ENCODE measurements around the gene ANKRD34A. TPM values are rescaled to one million over a fixed set of nuclear protein-coding genes. Genes with fewer than 3 reads are reported as not detected.
A peak's percentile ranks its signal among the peaks of the same experiment; 100 is the strongest.

The ANKRD34A gene
- total RNA-seq, 1 donor from 2014 or later, result 0.69 TPM

- Histone ChIP-seq H3K4me1 (peaks cover 93% of the 10 kb centered on the region), H3K27me3 (no peaks in the 10 kb centered on the region), H3K27ac (peak overlapping the region; percentile 98), H3K4me3 (no peak overlapping the region), H3K9me3 (no peaks in the 10 kb centered on the region), H3K36me3 (no peaks in the 10 kb centered on the region)
- intact Hi-C loops (cut with DNase I), result no loop called here
- DNase-seq, result no peak
- no peak for ATAC-seq
- TF ChIP-seq, protein P1, sequence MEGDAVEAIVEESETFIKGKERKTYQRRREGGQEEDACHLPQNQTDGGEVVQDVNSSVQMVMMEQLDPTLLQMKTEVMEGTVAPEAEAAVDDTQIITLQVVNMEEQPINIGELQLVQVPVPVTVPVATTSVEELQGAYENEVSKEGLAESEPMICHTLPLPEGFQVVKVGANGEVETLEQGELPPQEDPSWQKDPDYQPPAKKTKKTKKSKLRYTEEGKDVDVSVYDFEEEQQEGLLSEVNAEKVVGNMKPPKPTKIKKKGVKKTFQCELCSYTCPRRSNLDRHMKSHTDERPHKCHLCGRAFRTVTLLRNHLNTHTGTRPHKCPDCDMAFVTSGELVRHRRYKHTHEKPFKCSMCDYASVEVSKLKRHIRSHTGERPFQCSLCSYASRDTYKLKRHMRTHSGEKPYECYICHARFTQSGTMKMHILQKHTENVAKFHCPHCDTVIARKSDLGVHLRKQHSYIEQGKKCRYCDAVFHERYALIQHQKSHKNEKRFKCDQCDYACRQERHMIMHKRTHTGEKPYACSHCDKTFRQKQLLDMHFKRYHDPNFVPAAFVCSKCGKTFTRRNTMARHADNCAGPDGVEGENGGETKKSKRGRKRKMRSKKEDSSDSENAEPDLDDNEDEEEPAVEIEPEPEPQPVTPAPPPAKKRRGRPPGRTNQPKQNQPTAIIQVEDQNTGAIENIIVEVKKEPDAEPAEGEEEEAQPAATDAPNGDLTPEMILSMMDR (IDR thresholded peaks at IDR 0.05), result no peak
These were observed 17.8 kb upstream of the ANKRD34A start for GRCh38 chr1:145982010-145982723.

DNA sequence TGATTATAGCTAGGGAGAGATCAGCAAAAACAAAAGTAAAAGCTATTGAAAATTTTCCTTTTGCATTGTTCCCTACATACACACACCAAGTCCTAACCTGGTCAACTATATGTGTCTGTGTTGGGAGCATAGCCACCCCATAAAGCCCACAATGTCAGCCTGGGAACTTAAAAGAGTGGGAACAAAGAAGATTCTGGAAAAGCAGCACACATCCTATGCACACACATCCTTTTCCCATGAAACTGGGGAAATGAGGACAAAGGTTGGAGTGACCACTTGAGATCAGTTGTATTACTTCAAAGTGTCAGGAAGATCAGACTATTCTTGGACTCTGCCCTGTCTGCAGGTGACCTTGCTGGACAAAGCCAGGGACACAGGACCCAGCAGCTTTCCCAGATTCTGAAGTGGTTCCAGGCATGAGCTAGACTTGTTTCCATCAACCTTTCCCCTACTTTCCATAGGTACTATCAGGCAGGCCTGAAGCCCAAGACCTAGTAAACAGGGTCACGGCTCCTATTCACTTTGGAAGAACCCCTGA, 16.2 kb upstream of the ANKRD34A start:
- H3K27me3 ChIP-seq, result no peaks in the 10 kb centered on the region
- H3K27ac ChIP-seq, result peak overlapping the region; percentile 98
- DNase-seq, result no peak
- H3K4me3 ChIP-seq, result no peak overlapping the region
- ATAC-seq, result no peak
- TF ChIP-seq, protein P1 (IDR thresholded peaks at IDR 0.05), result no peak
- no peaks in the 10 kb centered on the region for H3K36me3 ChIP-seq
- intact Hi-C loops (cut with DNase I), result no loop called here
- H3K4me1 ChIP-seq, result peaks cover 83% of the 10 kb centered on the region
- H3K9me3 ChIP-seq, result no peaks in the 10 kb centered on the region

GRCh38 chr1:145979746-145980456, 15.5 kb upstream of the ANKRD34A start:
- intact Hi-C loops (cut with DNase I), result loop anchor here (5.0 to 10.0 kb wide), 2 partner anchors 32 to 65 kb away; partner anchors contain the start of genes ITGA10 and PEX11B
- no peaks in the 10 kb centered on the region for H3K9me3 ChIP-seq
- ATAC-seq (peak; percentile 6), DNase-seq (no peak)
- TF ChIP-seq, protein P1 (IDR thresholded peaks at IDR 0.05), result no peak
- peak overlapping the region; percentile 35 for H3K4me3 ChIP-seq
- peaks cover 77% of the 10 kb centered on the region for H3K4me1 ChIP-seq
- H3K27me3 ChIP-seq, result no peaks in the 10 kb centered on the region
- peak overlapping the region; percentile 98 for H3K27ac ChIP-seq
- H3K36me3 ChIP-seq, result no peaks in the 10 kb centered on the region

DNA sequence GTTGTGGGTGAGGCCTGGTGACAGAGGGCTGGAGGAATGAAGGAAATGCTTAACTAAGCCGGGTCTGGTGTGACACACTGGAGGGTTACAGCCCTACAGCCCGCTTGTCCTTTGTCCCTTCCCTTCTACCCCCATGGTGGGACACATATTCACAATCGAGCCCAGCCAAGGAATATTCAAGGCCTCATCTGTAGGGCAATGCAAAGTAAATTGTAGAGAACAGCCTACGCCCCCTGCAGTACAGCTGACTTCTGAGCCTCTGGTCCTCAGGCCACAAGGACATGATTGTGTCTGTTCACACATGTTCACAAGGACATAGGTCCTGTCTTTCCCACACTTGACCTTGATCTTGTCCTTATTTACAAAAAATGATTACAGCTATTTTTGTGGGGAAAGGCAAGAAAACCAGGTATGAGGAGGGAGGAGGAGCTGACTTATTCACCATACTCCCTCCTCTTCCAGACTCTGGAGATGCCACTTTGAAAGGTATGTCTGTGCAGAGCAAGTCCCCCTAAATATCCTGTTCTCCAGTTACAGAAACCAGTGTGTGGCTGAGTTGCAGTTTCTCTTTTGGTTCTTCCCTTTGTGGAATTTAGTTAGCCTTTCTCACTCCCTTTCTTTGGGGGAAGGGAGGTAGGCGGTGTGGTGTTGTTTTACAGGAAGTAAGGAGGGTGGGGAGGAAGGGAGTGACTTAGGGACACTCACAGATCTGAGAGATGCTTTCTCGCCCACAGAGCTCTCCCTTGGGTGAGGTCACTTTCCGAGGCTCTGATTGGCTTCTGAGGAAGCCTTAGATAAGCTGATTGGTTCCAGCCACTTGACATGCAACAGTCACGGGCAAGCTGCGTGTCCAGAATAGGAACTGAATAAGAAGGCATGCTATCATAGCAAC, 14.7 kb upstream of the ANKRD34A start:
- Histone ChIP-seq H3K4me3 (peak overlapping the region; percentile 35), H3K27me3 (no peaks in the 10 kb centered on the region), H3K9me3 (no peaks in the 10 kb centered on the region), H3K36me3 (no peaks in the 10 kb centered on the region), H3K4me1 (peaks cover 69% of the 10 kb centered on the region), H3K27ac (peak overlapping the region; percentile 98)
- TF ChIP-seq, protein P1 (IDR thresholded peaks at IDR 0.05), result peak; percentile 19
- DNase-seq (peak; percentile 90), ATAC-seq (peak; percentile 96)
- intact Hi-C loops (cut with DNase I), result loop anchor here (5.0 to 10.0 kb wide), 2 partner anchors 33 to 64 kb away; partner anchors contain the start of genes ITGA10 and PEX11B

DNA sequence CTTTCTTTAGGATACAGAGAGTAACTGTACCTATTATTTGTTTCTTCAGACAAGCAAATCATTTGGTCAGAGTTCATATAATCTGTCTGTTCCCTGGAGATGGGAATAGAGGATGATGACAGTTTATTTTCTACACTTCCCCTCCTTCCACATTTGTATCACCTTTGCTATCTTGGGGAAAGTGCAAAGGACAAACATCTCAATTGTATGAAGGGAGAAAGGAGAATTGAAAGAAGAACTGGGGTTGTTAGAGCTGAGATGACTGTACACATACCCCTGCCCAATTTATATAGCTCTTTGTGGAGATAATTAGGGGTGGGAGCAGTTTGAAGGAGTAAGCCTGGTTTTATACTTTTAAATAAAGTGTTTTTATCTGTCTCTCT, 14.1 kb upstream of the ANKRD34A start:
- DNase-seq (no peak), ATAC-seq (no peak)
- Histone ChIP-seq H3K27me3 (no peaks in the 10 kb centered on the region), H3K4me1 (peaks cover 62% of the 10 kb centered on the region), H3K27ac (peak overlapping the region; percentile 98), H3K4me3 (peak overlapping the region; percentile 35), H3K9me3 (no peaks in the 10 kb centered on the region), H3K36me3 (no peaks in the 10 kb centered on the region)
- TF ChIP-seq, protein P1 (IDR thresholded peaks at IDR 0.05), result no peak
- intact Hi-C loops (cut with DNase I), result loop anchor here (5.0 to 10.0 kb wide), 2 partner anchors 34 to 64 kb away; partner anchors contain the start of genes ITGA10 and PEX11B
